Activated CD4-positive, alpha-beta memory T cell treated with anti-CD3 and anti-CD28 coated beads for 36 hours (primary cell): ENCODE data around the gene PROK2. TPM values are rescaled to one million over a fixed set of nuclear protein-coding genes. Genes with fewer than 3 reads are reported as not detected.

ENCODE experiments used
- CTCF ChIA-PET: fragments of 350-600 bp; sonication (Branson Sonifier 250); formaldehyde crosslinking; loops from one replicate; lab custom pipeline; 2021; ENCODE audit warnings: antibody characterized with exemption, inconsistent platforms; lab: Charles Lee
- POLR2A ChIA-PET: fragments of 350-600 bp; sonication (Branson Sonifier 250); formaldehyde crosslinking; loops from one replicate; lab custom pipeline; 2021; ENCODE audit warnings: antibody characterized with exemption; lab: Charles Lee
- DNase-seq: peaks from one replicate; pipeline ENCODE4 v3.0.0-alpha.2; 2020
- H3K27ac Mint-ChIP-seq: one replicate; pipeline ENCODE4 v1.8.0; 2021; ENCODE audit warnings: mixed read lengths
- H3K27me3 Mint-ChIP-seq: one replicate; pipeline ENCODE4 v1.8.0; 2021; ENCODE audit warnings: mixed read lengths
- H3K36me3 Mint-ChIP-seq: one replicate; pipeline ENCODE4 v1.8.0; 2021; ENCODE audit warnings: mixed read lengths
- H3K4me1 Mint-ChIP-seq: one replicate; pipeline ENCODE4 v1.8.0; 2021; ENCODE audit warnings: low read depth, mixed read lengths
- H3K4me3 Mint-ChIP-seq: one replicate; pipeline ENCODE4 v1.8.0; 2021; ENCODE audit warnings: mild to moderate bottlenecking, mixed read lengths
- H3K9me3 Mint-ChIP-seq: one replicate; pipeline ENCODE4 v1.8.0; 2021; ENCODE audit warnings: mixed read lengths
- intact Hi-C: fragments of 100-400 bp; cut with micrococcal nuclease; formaldehyde crosslinking; loops from one replicate; pipeline ENCODE4 v1.15.1; 2023
- total RNA-seq, 2 experiments: library from RNA; stranded (reverse); gene quantifications; one replicate each; pipeline ENCODE4 v1.2.3, GENCODE V29; 2021

PROK2 gene
- total RNA-seq, 2 experiments from 2014 or later = 0.26 to 0.44 TPM

DNA sequence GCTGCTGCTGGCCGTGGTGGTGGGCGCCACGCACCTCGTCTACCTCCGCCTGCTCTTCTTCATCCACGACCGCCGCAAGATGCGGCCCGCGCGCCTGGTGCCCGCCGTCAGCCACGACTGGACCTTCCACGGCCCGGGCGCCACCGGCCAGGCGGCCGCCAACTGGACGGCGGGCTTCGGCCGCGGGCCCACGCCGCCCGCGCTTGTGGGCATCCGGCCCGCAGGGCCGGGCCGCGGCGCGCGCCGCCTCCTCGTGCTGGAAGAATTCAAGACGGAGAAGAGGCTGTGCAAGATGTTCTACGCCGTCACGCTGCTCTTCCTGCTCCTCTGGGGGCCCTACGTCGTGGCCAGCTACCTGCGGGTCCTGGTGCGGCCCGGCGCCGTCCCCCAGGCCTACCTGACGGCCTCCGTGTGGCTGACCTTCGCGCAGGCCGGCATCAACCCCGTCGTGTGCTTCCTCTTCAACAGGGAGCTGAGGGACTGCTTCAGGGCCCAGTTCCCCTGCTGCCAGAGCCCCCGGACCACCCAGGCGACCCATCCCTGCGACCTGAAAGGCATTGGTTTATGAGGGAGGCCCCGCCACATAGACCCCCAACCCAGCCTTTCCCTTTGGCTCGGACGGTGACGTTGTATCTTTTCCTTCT lies 30.2 kb downstream of the PROK2 start:
- H3K27me3 Mint-ChIP-seq = peaks cover 38% of the 10 kb centered on the region
- H3K27ac Mint-ChIP-seq = no peak overlapping the region
- H3K4me1 Mint-ChIP-seq = peaks cover 5% of the 10 kb centered on the region
- H3K9me3 Mint-ChIP-seq = no peaks in the 10 kb centered on the region
- no peak for DNase-seq
- H3K4me3 Mint-ChIP-seq = peak overlapping the region; percentile 46
- POLR2A ChIA-PET = no interaction called here
- peaks cover 2% of the 10 kb centered on the region for H3K36me3 Mint-ChIP-seq
- CTCF ChIA-PET = interaction anchor here (1.2 kb wide), 1 partner anchor 26 kb away, joined by 6 read pairs; no protein-coding TSS in a partner anchor
- intact Hi-C loops = loop anchor here (2.0 kb wide), 1 partner anchor 26 kb away; no protein-coding TSS in a partner anchor

- H3K36me3 Mint-ChIP-seq = peaks cover 2% of the 10 kb centered on the region
- peaks cover 5% of the 10 kb centered on the region for H3K4me1 Mint-ChIP-seq
- no peak within 1 kb of the TSS for H3K27ac Mint-ChIP-seq
- intact Hi-C loops = loop anchor here (2.0 kb wide), 1 partner anchor 25 kb away; no protein-coding TSS in a partner anchor
- no peaks in the 10 kb centered on the region for H3K9me3 Mint-ChIP-seq
- CTCF ChIA-PET = interaction anchor here (0.8 to 1.2 kb wide), 2 partner anchors 24 to 26 kb away, joined by 3 to 6 read pairs; no protein-coding TSS in a partner anchor
- POLR2A ChIA-PET = interaction anchor here (0.6 kb wide), 1 partner anchor 605 kb away, joined by 3 read pairs; no protein-coding TSS in a partner anchor
- H3K27me3 Mint-ChIP-seq = peaks cover 38% of the 10 kb centered on the region
- H3K4me3 Mint-ChIP-seq = peak within 1 kb of the TSS; percentile 54
- DNase-seq = peak; percentile 41
These were observed 31.0 kb downstream of the PROK2 start, which contains the start of gene GPR27 for GRCh38 chr3:71753701-71754609. Gene GPR27, plus strand, starts transcription at chr3:71753855. Its CDS starts 195 bp downstream, at chr3:71754050.

DNA sequence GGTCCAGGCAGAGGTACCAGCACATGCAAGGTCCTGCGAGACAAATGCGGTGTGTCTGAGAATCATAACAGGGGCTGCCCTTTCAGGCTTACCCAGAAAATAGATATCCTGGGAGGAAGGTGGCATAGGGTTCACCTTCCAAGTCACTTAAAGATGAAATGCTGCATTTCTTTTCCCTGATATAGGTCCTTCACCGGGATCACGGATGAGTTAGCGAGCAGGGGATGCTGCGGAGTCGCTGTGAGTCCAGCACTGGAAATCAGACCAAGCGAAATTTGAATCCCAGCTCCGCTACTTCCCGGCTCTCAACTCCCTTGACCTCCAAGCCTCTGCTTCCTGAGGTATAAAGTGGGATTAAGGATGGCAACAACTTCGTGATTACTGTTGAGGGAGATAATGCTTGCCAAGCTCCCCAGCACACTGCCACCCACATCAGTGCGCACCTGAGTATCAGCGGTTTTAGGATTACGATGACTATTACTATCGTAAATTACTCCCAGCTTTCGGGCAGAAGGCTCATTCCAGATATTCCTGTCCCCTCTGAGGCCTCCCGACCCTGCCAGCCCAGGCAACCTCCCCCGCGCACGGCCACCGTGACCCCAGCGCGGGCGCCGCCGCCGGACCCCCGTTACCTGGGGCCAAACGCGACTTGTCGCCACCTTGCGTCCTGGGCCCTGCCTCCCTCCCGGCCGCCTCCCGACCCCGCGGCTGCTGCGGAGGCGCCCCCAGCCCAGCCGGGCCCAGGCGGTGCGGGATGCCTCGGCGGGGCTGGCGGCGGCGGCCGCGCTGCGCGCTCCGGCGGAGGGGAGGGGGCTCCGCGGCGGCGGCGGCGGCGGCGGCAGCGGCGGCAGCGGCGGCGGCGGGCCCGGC lies 31.9 kb downstream of the PROK2 start:
- H3K36me3 Mint-ChIP-seq = peaks cover 2% of the 10 kb centered on the region
- POLR2A ChIA-PET = no interaction called here
- no peaks in the 10 kb centered on the region for H3K9me3 Mint-ChIP-seq
- no peak overlapping the region for H3K27ac Mint-ChIP-seq
- peaks cover 38% of the 10 kb centered on the region for H3K27me3 Mint-ChIP-seq
- CTCF ChIA-PET = interaction anchor here (0.8 to 0.9 kb wide), 2 partner anchors 19 to 23 kb away, joined by 3 read pairs; no protein-coding TSS in a partner anchor
- peak overlapping the region; percentile 54 for H3K4me3 Mint-ChIP-seq
- peaks cover 5% of the 10 kb centered on the region for H3K4me1 Mint-ChIP-seq
- no peak for DNase-seq
- intact Hi-C loops = no loop called here

GRCh38 chr3:71751602-71752001 lies 33.3 kb downstream of the PROK2 start:
- no peak for DNase-seq
- Mint-ChIP-seq H3K9me3 (no peaks in the 10 kb centered on the region), H3K27ac (no peak overlapping the region), H3K27me3 (peaks cover 36% of the 10 kb centered on the region), H3K4me1 (peaks cover 5% of the 10 kb centered on the region), H3K36me3 (peaks cover 2% of the 10 kb centered on the region), H3K4me3 (no peak overlapping the region)
- POLR2A ChIA-PET = no interaction called here
- intact Hi-C loops = no loop called here
- CTCF ChIA-PET = interaction anchor here (0.6 to 1.4 kb wide), 2 partner anchors 19 to 22 kb away, joined by 4 to 7 read pairs; no protein-coding TSS in a partner anchor

- H3K27ac Mint-ChIP-seq = no peak overlapping the region
- no peaks in the 10 kb centered on the region for H3K4me1 Mint-ChIP-seq
- POLR2A ChIA-PET = no interaction called here
- peaks cover 13% of the 10 kb centered on the region for H3K36me3 Mint-ChIP-seq
- intact Hi-C loops = no loop called here
- H3K9me3 Mint-ChIP-seq = peaks cover 42% of the 10 kb centered on the region
- CTCF ChIA-PET = no interaction called here
- no peak overlapping the region for H3K4me3 Mint-ChIP-seq
- H3K27me3 Mint-ChIP-seq = no peaks in the 10 kb centered on the region
- DNase-seq = no peak
These were observed 40.2 kb downstream of the PROK2 start for GRCh38 chr3:71744738-71745137.

DNA sequence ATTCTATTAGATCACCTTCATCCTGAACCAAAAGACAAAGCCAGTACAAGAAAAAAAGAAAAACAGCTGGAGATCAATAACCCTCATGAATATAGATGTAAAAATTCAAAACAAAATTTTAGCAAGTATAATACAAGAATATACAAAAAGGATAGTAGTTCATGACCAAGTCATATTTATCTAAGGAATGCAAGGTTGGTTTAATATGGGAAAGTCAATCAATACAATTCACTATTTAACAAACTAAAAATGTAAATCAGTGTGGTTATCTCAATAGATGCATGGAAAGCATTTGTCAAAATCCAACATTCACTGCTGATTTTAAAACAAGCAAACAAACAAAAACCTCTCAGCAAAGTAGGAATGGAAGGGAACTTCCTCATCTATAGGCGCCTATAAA lies 42.3 kb downstream of the PROK2 start:
- no peak overlapping the region for H3K4me3 Mint-ChIP-seq
- POLR2A ChIA-PET = no interaction called here
- CTCF ChIA-PET = no interaction called here
- intact Hi-C loops = no loop called here
- H3K4me1 Mint-ChIP-seq = no peaks in the 10 kb centered on the region
- no peak overlapping the region for H3K27ac Mint-ChIP-seq
- H3K27me3 Mint-ChIP-seq = peaks cover 5% of the 10 kb centered on the region
- H3K9me3 Mint-ChIP-seq = peaks cover 42% of the 10 kb centered on the region
- H3K36me3 Mint-ChIP-seq = peaks cover 13% of the 10 kb centered on the region
- no peak for DNase-seq

- Mint-ChIP-seq H3K27ac (no peak overlapping the region), H3K27me3 (peaks cover 16% of the 10 kb centered on the region), H3K9me3 (peaks cover 2% of the 10 kb centered on the region), H3K4me1 (peaks cover 7% of the 10 kb centered on the region), H3K4me3 (no peak overlapping the region), H3K36me3 (peaks cover 2% of the 10 kb centered on the region)
- intact Hi-C loops = no loop called here
- CTCF ChIA-PET = no interaction called here
- no peak for DNase-seq
- POLR2A ChIA-PET = no interaction called here
These were observed 50.1 kb downstream of the PROK2 start for GRCh38 chr3:71734881-71735280.

DNA sequence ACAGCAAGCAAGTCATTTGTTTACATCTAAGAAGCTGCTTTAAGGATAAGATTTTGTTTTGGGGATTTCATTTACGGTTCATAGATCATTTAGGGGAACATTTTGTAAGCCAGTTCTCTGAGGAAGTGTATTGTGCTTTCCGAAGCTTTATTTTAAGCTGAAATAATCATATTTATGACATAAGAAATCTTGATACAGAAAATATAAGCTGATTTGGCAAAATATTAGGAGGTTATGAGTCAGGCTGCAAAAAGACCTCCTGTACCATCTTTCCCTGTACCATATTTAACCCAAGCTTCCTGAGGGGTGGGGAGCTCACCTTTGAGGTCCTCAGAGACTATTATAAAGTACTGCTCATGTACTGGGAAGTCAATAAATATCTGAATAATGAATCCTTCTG lies 51.6 kb downstream of the PROK2 start:
- DNase-seq = no peak
- POLR2A ChIA-PET = no interaction called here
- Mint-ChIP-seq H3K27me3 (peaks cover 14% of the 10 kb centered on the region), H3K36me3 (peaks cover 2% of the 10 kb centered on the region), H3K4me3 (no peak overlapping the region), H3K27ac (no peak overlapping the region), H3K4me1 (peaks cover 16% of the 10 kb centered on the region), H3K9me3 (peaks cover 2% of the 10 kb centered on the region)
- CTCF ChIA-PET = interaction anchor here (0.7 to 1.2 kb wide), 3 partner anchors 9 to 142 kb away, joined by 3 read pairs; no protein-coding TSS in a partner anchor
- intact Hi-C loops = no loop called here

- ChIA-PET POLR2A (no interaction called here), CTCF (interaction anchor here (0.6 to 1.2 kb wide), 3 partner anchors 8 to 131 kb away, joined by 3 to 4 read pairs (median 3); no protein-coding TSS in a partner anchor)
- Mint-ChIP-seq H3K27me3 (peaks cover 10% of the 10 kb centered on the region), H3K27ac (no peak overlapping the region), H3K36me3 (peaks cover 2% of the 10 kb centered on the region), H3K4me1 (peaks cover 18% of the 10 kb centered on the region), H3K4me3 (no peak overlapping the region), H3K9me3 (peaks cover 2% of the 10 kb centered on the region)
- intact Hi-C loops = no loop called here
- no peak for DNase-seq
These were observed 52.3 kb downstream of the PROK2 start for GRCh38 chr3:71732637-71733036.

GRCh38 chr3:71728632-71729342 lies 56.2 kb downstream of the PROK2 start:
- intact Hi-C loops = loop anchor here (1.0 to 10.0 kb wide), 8 partner anchors 17 to 1356 kb away; partner anchors contain the start of genes PPP4R2 and RYBP
- no peaks in the 10 kb centered on the region for H3K36me3 Mint-ChIP-seq
- POLR2A ChIA-PET = no interaction called here
- no peak overlapping the region for H3K27ac Mint-ChIP-seq
- no peaks in the 10 kb centered on the region for H3K27me3 Mint-ChIP-seq
- peaks cover 35% of the 10 kb centered on the region for H3K4me1 Mint-ChIP-seq
- no peaks in the 10 kb centered on the region for H3K9me3 Mint-ChIP-seq
- CTCF ChIA-PET = interaction anchor here (0.6 to 4.9 kb wide), 19 partner anchors 10 to 1123 kb away, joined by 3 to 87 read pairs (median 5); partner anchors contain the start of gene SHQ1
- peak; percentile 40 for DNase-seq
- no peak overlapping the region for H3K4me3 Mint-ChIP-seq
